Measurements from ENCODE around the gene TENT5C. TPM values are rescaled to one million over a fixed set of nuclear protein-coding genes. Genes with fewer than 3 reads are reported as not detected.

The TENT5C gene
- total and polyA plus RNA-seq, 10 of the 15 experiments (the other 5 are each of a cell fraction or from before 2014, with no cell fraction given) = 0.19 to 2.4 (median 0.78) TPM

DNA sequence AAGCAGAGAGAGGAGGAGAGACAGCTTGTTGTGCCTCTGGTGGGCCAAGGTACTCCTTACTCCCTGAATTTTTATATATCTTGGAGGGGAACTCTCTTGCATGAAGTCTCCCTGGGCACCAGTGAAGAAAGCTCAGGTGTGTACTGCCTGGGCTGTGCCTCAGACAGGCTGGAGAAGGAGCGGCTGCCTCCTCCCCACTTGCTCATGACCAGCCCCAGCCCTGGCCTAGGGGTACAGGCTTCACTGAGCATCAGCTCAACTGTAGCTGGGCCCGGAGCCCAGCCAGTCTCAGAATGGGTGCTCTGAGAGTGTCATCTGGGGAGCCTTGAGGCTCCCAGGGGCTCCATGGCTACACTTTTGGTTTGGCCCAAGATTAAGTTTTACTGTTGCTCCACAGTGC lies 44.8 kb upstream of the TENT5C start:
- Histone ChIP-seq H3K4me1 (ENCODE audit: control insufficient read depth, insufficient read depth, low read length) (no peaks in the 10 kb centered on the region), H3K4me2 (ENCODE audit: control insufficient read depth, insufficient read depth) (no peak overlapping the region), H3K4me3 (no peak overlapping the region), H3K27me3 (replicated peaks in 1 of 2; ENCODE audit: control insufficient read depth in 2 of 2, insufficient read depth in 2 of 2, low read length in 1 of 2) (peaks cover 0 to 3% of the 10 kb centered on the region in 2 experiments; a peak in 2 of 4 replicates), H4K20me1 (ENCODE audit: control insufficient read depth, insufficient read depth) (peaks cover 3% of the 10 kb centered on the region), H2AFZ (ENCODE audit: control insufficient read depth, low read depth, low read length) (no peak overlapping the region), H3K9ac (ENCODE audit: control insufficient read depth, insufficient read depth, low read length) (no peak overlapping the region), H3K9me3 (replicated peaks; ENCODE audit: control insufficient read depth, insufficient read depth, low read length) (no peaks in the 10 kb centered on the region; the same call in 2 of the 3 replicates), H3K36me3 (ENCODE audit: control insufficient read depth in 2 of 2, insufficient read depth in 2 of 2, low read length in 1 of 2) (no peaks in the 10 kb centered on the region), H3K27ac (ENCODE audit: control insufficient read depth, insufficient read depth) (no peak overlapping the region), H3K79me2 (ENCODE audit: control insufficient read depth, insufficient read depth, low read length) (no peaks in the 10 kb centered on the region)
- no peak for TF ChIP-seq ZNF24 (IDR thresholded peaks at IDR 0.05)
- no peak for TF ChIP-seq POU2F2 (IDR thresholded peaks at IDR 0.05; ENCODE audit: borderline replicate concordance, low read depth, low read length)
- ChIA-PET CTCF (interaction anchor here (2.3 kb wide), 1 partner anchor 27 kb away, joined by 5 read pairs; no protein-coding TSS in a partner anchor), RAD21 (ENCODE audit: unreplicated experiment) (no interaction called here), SMC1A (ENCODE audit: uncharacterized antibody, unreplicated experiment) (no interaction called here), POLR2A (no interaction called here)
- intact Hi-C loops (cut with micrococcal nuclease; ENCODE audit: unreplicated experiment) = no loop called here
- DNase-seq (ENCODE audit: low read depth, low spot score) (no peak), ATAC-seq (no peak), FAIRE-seq (no peak)
- in situ Hi-C loops (cut with MboI) = no loop called here
- no TSS peak for BruUV-seq (replicated peaks)
- WGBS (ENCODE audit: insufficient coverage, insufficient replicate concordance, low lambda C conversion rate, missing lambda C conversion rate) = 31% methylated on average over 2 of the region's 2 CpGs

DNA sequence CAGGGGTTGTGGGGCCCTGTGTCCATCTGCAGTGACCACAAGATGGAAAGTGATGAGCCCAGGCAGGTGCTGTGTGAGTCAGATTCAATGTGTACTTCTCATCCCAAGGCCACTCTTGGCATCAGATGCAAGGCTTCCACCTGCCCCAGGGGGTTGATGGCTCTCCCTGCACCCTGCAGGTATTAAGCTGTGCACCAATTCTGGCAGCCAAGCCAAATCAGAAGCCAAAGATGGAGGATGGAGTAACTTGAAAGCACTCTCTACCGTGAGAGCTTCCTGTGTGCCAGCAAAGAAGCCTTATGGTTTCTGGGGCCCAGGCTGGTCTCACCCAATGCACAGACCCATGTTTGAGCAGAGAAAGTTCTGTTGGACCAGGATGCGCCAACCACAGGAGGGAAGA lies 44.3 kb upstream of the TENT5C start:
- ChIA-PET SMC1A (ENCODE audit: uncharacterized antibody, unreplicated experiment) (interaction anchor here (1.6 kb wide), 1 partner anchor 9 kb away, joined by 4 read pairs; no protein-coding TSS in a partner anchor), POLR2A (no interaction called here), RAD21 (ENCODE audit: unreplicated experiment) (no interaction called here), CTCF (interaction anchor here (0.6 to 2.3 kb wide), 3 partner anchors 27 to 229 kb away, joined by 3 to 5 read pairs (median 3); no protein-coding TSS in a partner anchor)
- in situ Hi-C loops (cut with MboI) (no loop called here), intact Hi-C loops (cut with micrococcal nuclease; ENCODE audit: unreplicated experiment) (no loop called here)
- FAIRE-seq (no peak), ATAC-seq (no peak), DNase-seq (ENCODE audit: low read depth, low spot score) (no peak)
- BruUV-seq (replicated peaks) = no TSS peak
- no peak overlapping the region for H2AFZ ChIP-seq (ENCODE audit: control insufficient read depth, low read depth, low read length)
- H3K27ac ChIP-seq (ENCODE audit: control insufficient read depth, insufficient read depth) = no peak overlapping the region
- no peaks in the 10 kb centered on the region; the same call in 2 of the 3 replicates for H3K9me3 ChIP-seq (replicated peaks; ENCODE audit: control insufficient read depth, insufficient read depth, low read length)
- peaks cover 3% of the 10 kb centered on the region for H4K20me1 ChIP-seq (ENCODE audit: control insufficient read depth, insufficient read depth)
- H3K4me2 ChIP-seq (ENCODE audit: control insufficient read depth, insufficient read depth) = no peak overlapping the region
- H3K79me2 ChIP-seq (ENCODE audit: control insufficient read depth, insufficient read depth, low read length) = no peaks in the 10 kb centered on the region
- no peaks in the 10 kb centered on the region for H3K4me1 ChIP-seq (ENCODE audit: control insufficient read depth, insufficient read depth, low read length)
- peaks cover 0 to 3% of the 10 kb centered on the region in 2 experiments; a peak in 2 of 4 replicates for H3K27me3 ChIP-seq (replicated peaks in 1 of 2; ENCODE audit: control insufficient read depth in 2 of 2, insufficient read depth in 2 of 2, low read length in 1 of 2)
- no peak overlapping the region for H3K4me3 ChIP-seq
- 50% methylated on average over 2 of the region's 2 CpGs for WGBS (ENCODE audit: insufficient coverage, insufficient replicate concordance, low lambda C conversion rate, missing lambda C conversion rate)
- H3K9ac ChIP-seq (ENCODE audit: control insufficient read depth, insufficient read depth, low read length) = no peak overlapping the region
- H3K36me3 ChIP-seq (ENCODE audit: control insufficient read depth in 2 of 2, insufficient read depth in 2 of 2, low read length in 1 of 2) = no peaks in the 10 kb centered on the region
- TF ChIP-seq RBBP5 (conservative IDR thresholded peaks at IDR 0.05) (no peak), ETV6 (conservative IDR thresholded peaks at IDR 0.05 in 1 of 2, IDR thresholded peaks at IDR 0.05 in 1 of 2; ENCODE audit: borderline replicate concordance in 1 of 2, low read depth in 1 of 2) (no peak), PAX8 (IDR thresholded peaks at IDR 0.05) (no peak), LARP7 (IDR thresholded peaks at IDR 0.05) (no peak), CBX3 (IDR thresholded peaks at IDR 0.05; ENCODE audit: borderline replicate concordance, low read depth) (no peak), ZNF384 (IDR thresholded peaks at IDR 0.05; ENCODE audit: borderline replicate concordance, low read depth, low read length) (no peak), SIX5 (IDR thresholded peaks at IDR 0.05; ENCODE audit: low read depth, low read length, severe bottlenecking) (no peak)
- TF ChIP-seq, protein P1, sequence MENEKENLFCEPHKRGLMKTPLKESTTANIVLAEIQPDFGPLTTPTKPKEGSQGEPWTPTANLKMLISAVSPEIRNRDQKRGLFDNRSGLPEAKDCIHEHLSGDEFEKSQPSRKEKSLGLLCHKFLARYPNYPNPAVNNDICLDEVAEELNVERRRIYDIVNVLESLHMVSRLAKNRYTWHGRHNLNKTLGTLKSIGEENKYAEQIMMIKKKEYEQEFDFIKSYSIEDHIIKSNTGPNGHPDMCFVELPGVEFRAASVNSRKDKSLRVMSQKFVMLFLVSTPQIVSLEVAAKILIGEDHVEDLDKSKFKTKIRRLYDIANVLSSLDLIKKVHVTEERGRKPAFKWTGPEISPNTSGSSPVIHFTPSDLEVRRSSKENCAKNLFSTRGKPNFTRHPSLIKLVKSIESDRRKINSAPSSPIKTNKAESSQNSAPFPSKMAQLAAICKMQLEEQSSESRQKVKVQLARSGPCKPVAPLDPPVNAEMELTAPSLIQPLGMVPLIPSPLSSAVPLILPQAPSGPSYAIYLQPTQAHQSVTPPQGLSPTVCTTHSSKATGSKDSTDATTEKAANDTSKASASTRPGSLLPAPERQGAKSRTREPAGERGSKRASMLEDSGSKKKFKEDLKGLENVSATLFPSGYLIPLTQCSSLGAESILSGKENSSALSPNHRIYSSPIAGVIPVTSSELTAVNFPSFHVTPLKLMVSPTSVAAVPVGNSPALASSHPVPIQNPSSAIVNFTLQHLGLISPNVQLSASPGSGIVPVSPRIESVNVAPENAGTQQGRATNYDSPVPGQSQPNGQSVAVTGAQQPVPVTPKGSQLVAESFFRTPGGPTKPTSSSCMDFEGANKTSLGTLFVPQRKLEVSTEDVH (IDR thresholded peaks at IDR 0.05; ENCODE audit: low read depth, partially characterized antibody) = no peak
- TF ChIP-seq, protein P2, sequence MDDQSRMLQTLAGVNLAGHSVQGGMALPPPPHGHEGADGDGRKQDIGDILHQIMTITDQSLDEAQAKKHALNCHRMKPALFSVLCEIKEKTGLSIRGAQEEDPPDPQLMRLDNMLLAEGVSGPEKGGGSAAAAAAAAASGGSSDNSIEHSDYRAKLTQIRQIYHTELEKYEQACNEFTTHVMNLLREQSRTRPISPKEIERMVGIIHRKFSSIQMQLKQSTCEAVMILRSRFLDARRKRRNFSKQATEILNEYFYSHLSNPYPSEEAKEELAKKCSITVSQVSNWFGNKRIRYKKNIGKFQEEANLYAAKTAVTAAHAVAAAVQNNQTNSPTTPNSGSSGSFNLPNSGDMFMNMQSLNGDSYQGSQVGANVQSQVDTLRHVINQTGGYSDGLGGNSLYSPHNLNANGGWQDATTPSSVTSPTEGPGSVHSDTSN (IDR thresholded peaks at IDR 0.05; ENCODE audit: insufficient replicate concordance, low read depth, low read length) = no peak
- TF ChIP-seq, protein P3, sequence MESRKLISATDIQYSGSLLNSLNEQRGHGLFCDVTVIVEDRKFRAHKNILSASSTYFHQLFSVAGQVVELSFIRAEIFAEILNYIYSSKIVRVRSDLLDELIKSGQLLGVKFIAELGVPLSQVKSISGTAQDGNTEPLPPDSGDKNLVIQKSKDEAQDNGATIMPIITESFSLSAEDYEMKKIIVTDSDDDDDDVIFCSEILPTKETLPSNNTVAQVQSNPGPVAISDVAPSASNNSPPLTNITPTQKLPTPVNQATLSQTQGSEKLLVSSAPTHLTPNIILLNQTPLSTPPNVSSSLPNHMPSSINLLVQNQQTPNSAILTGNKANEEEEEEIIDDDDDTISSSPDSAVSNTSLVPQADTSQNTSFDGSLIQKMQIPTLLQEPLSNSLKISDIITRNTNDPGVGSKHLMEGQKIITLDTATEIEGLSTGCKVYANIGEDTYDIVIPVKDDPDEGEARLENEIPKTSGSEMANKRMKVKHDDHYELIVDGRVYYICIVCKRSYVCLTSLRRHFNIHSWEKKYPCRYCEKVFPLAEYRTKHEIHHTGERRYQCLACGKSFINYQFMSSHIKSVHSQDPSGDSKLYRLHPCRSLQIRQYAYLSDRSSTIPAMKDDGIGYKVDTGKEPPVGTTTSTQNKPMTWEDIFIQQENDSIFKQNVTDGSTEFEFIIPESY (IDR thresholded peaks at IDR 0.05) = no peak

All from GM12878 (cell line).